ACC112 (cell line): ENCODE measurements around the gene CTDNEP1.

ENCODE experiments used
- H2AFZ ChIP-seq: fragments of 200-600 bp; sonication (generic); one replicate; pipeline ENCODE4 v1.6.0; 2017; ENCODE audit warnings: antibody characterized with exemption, low read length; ENCODE audit not compliant: unreplicated experiment
- H3K27ac ChIP-seq: fragments of 200-600 bp; sonication (generic); 2 replicates; pipeline ENCODE4 v1.5.1; 2014; ENCODE audit warnings: low read depth, mild to moderate bottlenecking, antibody characterized with exemption, low read length, moderate library complexity
- H3K27me3 ChIP-seq: fragments of 200-600 bp; sonication (generic); 2 replicates; pipeline ENCODE4 v1.6.1; 2014; ENCODE audit warnings: mild to moderate bottlenecking, antibody characterized with exemption, low read length, moderate library complexity, mixed read lengths; ENCODE audit not compliant: insufficient read depth
- H3K36me3 ChIP-seq: fragments of 200-600 bp; sonication (generic); 2 replicates; pipeline ENCODE4 v1.6.1; 2016; ENCODE audit warnings: mild to moderate bottlenecking, antibody characterized with exemption, low read length, moderate library complexity, mixed read lengths; ENCODE audit not compliant: insufficient read depth
- H3K4me1 ChIP-seq: fragments of 200-600 bp; sonication (generic); one replicate; pipeline ENCODE4 v1.6.1; 2016; ENCODE audit warnings: low read length, mixed read lengths; ENCODE audit not compliant: insufficient read depth, unreplicated experiment, control insufficient read depth
- H3K4me3 ChIP-seq: fragments of 200-600 bp; sonication (generic); 2 replicates; pipeline ENCODE4 v1.5.1; 2014; ENCODE audit warnings: mild to moderate bottlenecking, low read depth, low read length
- H3K79me2 ChIP-seq: fragments of 200-600 bp; sonication (generic); one replicate; pipeline ENCODE4 v1.6.0; 2016; ENCODE audit warnings: low read length; ENCODE audit not compliant: control insufficient read depth, unreplicated experiment, insufficient read depth

The CTDNEP1 gene

DNA sequence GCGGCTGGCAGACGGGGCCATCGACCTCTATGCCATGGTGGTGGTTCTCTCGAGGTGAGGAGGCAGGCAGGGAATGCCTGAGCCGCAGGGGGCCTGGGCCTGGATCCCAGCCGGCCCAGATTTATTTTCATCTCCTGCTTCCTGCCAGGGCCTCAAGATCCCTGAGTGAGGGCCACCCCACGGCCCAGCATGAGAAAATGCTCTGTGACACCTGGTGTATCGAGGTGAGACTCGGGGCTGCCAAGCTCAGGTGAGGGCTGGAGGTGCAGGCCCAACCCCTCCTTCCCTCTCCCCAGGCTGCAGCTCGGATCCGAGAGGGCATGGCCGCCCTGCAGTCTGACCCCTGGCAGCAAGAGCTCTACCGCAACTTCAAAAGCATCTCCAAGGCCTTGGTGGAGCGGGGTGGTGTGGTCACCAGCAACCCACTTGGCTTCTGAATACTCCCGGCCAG lies 26.8 kb downstream of the CTDNEP1 start:
- Histone ChIP-seq H2AFZ (no peak overlapping the region), H3K27ac (no peak overlapping the region), H3K4me3 (no peak overlapping the region), H3K4me1 (peaks cover 19% of the 10 kb centered on the region), H3K79me2 (peaks cover 26% of the 10 kb centered on the region), H3K36me3 (peaks cover 6% of the 10 kb centered on the region), H3K27me3 (no peaks in the 10 kb centered on the region)

- peaks cover 1% of the 10 kb centered on the region for H3K36me3 ChIP-seq
Observed at GRCh38 chr17:7224110-7224509, 27.4 kb downstream of the CTDNEP1 start.

DNA sequence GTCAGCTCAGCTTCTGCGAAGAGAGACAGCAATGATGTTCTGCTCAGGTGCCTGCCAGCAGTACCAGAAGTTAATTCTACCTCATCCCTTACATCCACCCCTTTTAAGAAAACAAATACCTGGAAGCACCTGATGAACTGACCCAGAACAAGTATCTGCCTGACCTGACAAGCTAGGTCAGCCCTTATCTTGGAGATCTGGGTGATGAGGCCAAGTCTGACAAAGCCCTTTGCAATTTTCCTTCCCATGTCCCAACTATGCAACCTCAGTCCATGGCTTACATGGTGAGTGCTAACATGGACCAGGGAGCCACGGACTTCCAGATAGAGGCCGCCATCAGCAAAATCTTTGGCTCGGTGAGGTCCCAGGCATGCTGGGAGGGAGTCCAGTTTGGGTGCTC lies 28.2 kb downstream of the CTDNEP1 start:
- H2AFZ ChIP-seq: no peak overlapping the region
- H3K79me2 ChIP-seq: peaks cover 23% of the 10 kb centered on the region
- H3K27ac ChIP-seq: no peak overlapping the region
- H3K27me3 ChIP-seq: no peaks in the 10 kb centered on the region
- no peaks in the 10 kb centered on the region; the same call in 1 of the 2 replicates for H3K36me3 ChIP-seq
- no peak overlapping the region for H3K4me3 ChIP-seq
- peaks cover 28% of the 10 kb centered on the region for H3K4me1 ChIP-seq

More at GRCh38 chr17:7224110-7224509, 27.4 kb downstream of the CTDNEP1 start:
- H2AFZ ChIP-seq: no peak overlapping the region
- peaks cover 23% of the 10 kb centered on the region for H3K79me2 ChIP-seq
- no peak overlapping the region for H3K27ac ChIP-seq
- H3K27me3 ChIP-seq: no peaks in the 10 kb centered on the region
- H3K4me1 ChIP-seq: peaks cover 23% of the 10 kb centered on the region
- no peak overlapping the region for H3K4me3 ChIP-seq

DNA sequence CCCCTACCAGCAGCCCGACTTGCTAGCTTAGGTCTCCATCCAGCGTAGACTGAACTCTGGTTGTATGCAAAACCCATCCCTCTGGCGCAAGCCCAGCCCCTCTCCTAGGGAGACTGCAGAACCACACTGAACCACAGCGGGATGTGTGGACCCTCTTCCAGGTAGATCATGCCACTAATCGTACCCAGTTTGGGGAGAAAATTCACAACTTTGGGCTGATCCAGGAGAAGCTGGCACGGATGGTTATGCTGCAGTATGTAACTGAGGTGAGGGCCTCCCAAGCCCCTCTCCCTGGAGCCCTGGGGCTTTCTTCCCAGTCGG lies 28.6 kb downstream of the CTDNEP1 start:
- no peak overlapping the region for H3K27ac ChIP-seq
- H3K27me3 ChIP-seq: no peaks in the 10 kb centered on the region
- H3K79me2 ChIP-seq: peaks cover 23% of the 10 kb centered on the region
- H3K4me3 ChIP-seq: no peak overlapping the region
- no peak overlapping the region for H2AFZ ChIP-seq
- H3K4me1 ChIP-seq: peaks cover 29% of the 10 kb centered on the region
- no peaks in the 10 kb centered on the region for H3K36me3 ChIP-seq

- Histone ChIP-seq H3K4me1 (peaks cover 31% of the 10 kb centered on the region), H3K27ac (no peak overlapping the region), H3K36me3 (no peaks in the 10 kb centered on the region)
Observed at GRCh38 chr17:7222093-7222971, 29.2 kb downstream of the CTDNEP1 start.

DNA sequence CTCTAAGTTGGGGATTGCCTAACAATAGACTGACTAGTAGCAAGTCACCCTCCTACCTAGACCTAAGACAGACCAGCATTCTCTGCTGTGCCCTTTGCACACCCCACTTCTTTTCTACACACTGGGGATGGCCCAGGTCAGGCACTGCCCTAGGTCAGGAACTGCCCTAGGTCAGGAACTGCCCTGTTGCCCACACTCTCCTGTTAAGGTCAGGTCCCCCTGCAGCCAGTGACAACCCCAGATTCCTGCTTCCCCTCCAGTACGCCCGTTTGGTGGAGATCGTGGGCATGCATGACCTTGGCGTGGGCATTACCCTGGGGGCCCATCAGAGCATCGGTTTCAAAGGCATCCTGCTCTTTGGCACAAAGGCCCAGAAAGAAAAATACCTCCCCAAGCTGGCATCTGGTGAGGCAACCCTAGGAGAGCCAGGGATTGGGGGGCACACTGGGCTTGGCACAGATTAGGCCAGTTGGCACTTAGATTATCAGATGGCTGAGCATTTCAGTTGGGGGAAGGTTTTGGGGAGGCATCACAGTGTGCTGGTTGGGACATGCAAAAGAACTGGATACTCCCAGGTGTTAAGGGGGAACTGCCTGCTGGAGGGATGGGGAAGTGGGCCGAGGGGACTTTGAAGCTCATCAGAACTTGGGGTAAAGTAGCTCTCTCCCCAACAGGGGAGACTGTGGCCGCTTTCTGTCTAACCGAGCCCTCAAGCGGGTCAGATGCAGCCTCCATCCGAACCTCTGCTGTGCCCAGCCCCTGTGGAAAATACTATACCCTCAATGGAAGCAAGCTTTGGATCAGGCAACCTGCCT lies 30.0 kb downstream of the CTDNEP1 start:
- Histone ChIP-seq H3K27ac (peak overlapping the region; percentile 82; the same call in 1 of the 2 replicates), H3K4me3 (peak overlapping the region; percentile 85), H3K4me1 (peaks cover 32% of the 10 kb centered on the region), H2AFZ (no peak overlapping the region), H3K79me2 (peaks cover 26% of the 10 kb centered on the region), H3K36me3 (no peaks in the 10 kb centered on the region), H3K27me3 (no peaks in the 10 kb centered on the region)

More at GRCh38 chr17:7222093-7222971, 29.2 kb downstream of the CTDNEP1 start:
- H3K4me3 ChIP-seq: no peak overlapping the region
- H2AFZ ChIP-seq: no peak overlapping the region
- H3K27me3 ChIP-seq: no peaks in the 10 kb centered on the region
- peaks cover 23% of the 10 kb centered on the region for H3K79me2 ChIP-seq

- peak overlapping the region; percentile 82 for H3K27ac ChIP-seq
- no peak overlapping the region for H2AFZ ChIP-seq
- no peaks in the 10 kb centered on the region for H3K36me3 ChIP-seq
- no peaks in the 10 kb centered on the region for H3K27me3 ChIP-seq
- peaks cover 33% of the 10 kb centered on the region for H3K79me2 ChIP-seq
- peak overlapping the region; percentile 85 for H3K4me3 ChIP-seq
- peaks cover 39% of the 10 kb centered on the region for H3K4me1 ChIP-seq
Observed at GRCh38 chr17:7220593-7221277, 30.8 kb downstream of the CTDNEP1 start.

DNA sequence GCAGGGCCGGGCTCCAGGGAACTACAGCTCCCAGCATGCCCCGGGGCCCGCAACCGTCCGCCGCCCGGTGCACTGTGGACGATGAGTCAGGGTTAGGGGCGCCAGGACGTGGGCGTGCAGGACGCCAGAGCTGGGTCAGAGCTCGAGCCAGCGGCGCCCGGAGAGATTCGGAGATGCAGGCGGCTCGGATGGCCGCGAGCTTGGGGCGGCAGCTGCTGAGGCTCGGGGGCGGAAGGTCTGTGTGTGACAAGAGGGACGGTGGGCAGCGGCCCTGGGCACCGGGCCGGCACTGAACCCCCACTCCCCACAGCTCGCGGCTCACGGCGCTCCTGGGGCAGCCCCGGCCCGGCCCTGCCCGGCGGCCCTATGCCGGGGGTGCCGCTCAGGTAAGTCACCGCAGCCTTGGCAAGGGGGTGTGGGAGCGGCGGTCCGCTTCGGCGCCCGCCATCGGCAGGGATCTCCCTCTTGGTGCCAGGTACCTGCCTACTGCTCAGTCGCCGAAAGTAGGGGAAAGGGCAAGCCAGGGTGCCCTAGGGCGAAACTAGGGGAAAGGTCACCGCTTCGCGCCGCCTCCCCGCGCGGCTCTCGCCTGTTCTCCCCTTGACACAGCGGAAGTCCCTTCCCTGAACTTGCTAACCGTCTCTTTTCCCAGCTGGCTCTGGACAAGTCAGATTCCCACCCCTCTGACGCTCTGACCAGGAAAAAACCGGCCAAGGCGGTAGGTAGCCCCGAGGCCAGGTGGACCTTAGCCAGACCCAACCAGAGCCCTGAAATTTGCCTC lies 31.5 kb downstream of the CTDNEP1 start, which contains the start of the genes ACADVL and DLG4:
TSS of gene ACADVL (plus strand) at position 127 of the 781 bp plus-strand sequence. CDS start at position 174, 47 bp downstream.
TSS of gene DLG4 (minus strand) at position 25 of the 781 bp plus-strand sequence.
- H3K36me3 ChIP-seq: no peaks in the 10 kb centered on the region
- H3K27ac ChIP-seq: peak within 1 kb of the TSS; percentile 82
- peaks cover 33% of the 10 kb centered on the region for H3K79me2 ChIP-seq
- H3K4me1 ChIP-seq: peaks cover 44% of the 10 kb centered on the region
- H3K4me3 ChIP-seq: peak within 1 kb of the TSS; percentile 85
- H2AFZ ChIP-seq: no peak within 1 kb of the TSS
- H3K27me3 ChIP-seq: no peaks in the 10 kb centered on the region

- Histone ChIP-seq H3K4me3 (peak overlapping the region; percentile 85), H3K4me1 (peaks cover 44% of the 10 kb centered on the region), H3K36me3 (no peaks in the 10 kb centered on the region), H3K27me3 (no peaks in the 10 kb centered on the region), H3K79me2 (peaks cover 33% of the 10 kb centered on the region), H2AFZ (no peak overlapping the region), H3K27ac (peak overlapping the region; percentile 37)
Observed at GRCh38 chr17:7219229-7219811, 32.2 kb downstream of the CTDNEP1 start.
